ENCODE measurements around the gene SUFU. TPM values are rescaled to one million over a fixed set of nuclear protein-coding genes. Genes with fewer than 3 reads are reported as not detected.
A peak's percentile ranks its signal among the peaks of the same experiment; 100 is the strongest.

The SUFU gene
- total RNA-seq, 4 donors from 2014 or later, result 3.7 to 10.1 (median 7.1) TPM

GRCh38 chr10:102633287-102633686 lies 129.5 kb downstream of the SUFU start:
- DNase-seq (ENCODE audit: low spot score), result no peak
- ATAC-seq (ENCODE audit: low FRiP score), result no peak
- TF ChIP-seq CTCF (IDR thresholded peaks at IDR 0.05), result no peak

- DNase-seq (ENCODE audit: low spot score) (no peak), ATAC-seq (ENCODE audit: low FRiP score) (no peak)
- no peak for TF ChIP-seq CTCF (IDR thresholded peaks at IDR 0.05)
These were observed 130.1 kb downstream of the SUFU start for GRCh38 chr10:102633848-102634247.

GRCh38 chr10:102634686-102635085 lies 130.9 kb downstream of the SUFU start:
- ATAC-seq (ENCODE audit: low FRiP score), result no peak
- no peak for TF ChIP-seq CTCF (IDR thresholded peaks at IDR 0.05)
- no peak for DNase-seq (ENCODE audit: low spot score)

- no peak for DNase-seq (ENCODE audit: low spot score)
- ATAC-seq (ENCODE audit: low FRiP score), result no peak
- TF ChIP-seq CTCF (IDR thresholded peaks at IDR 0.05), result no peak
These were observed 131.6 kb downstream of the SUFU start for GRCh38 chr10:102635377-102635776.

- no peak for TF ChIP-seq CTCF (IDR thresholded peaks at IDR 0.05)
- DNase-seq (ENCODE audit: low spot score) (no peak), ATAC-seq (ENCODE audit: low FRiP score) (no peak)
These were observed 135.8 kb downstream of the SUFU start for GRCh38 chr10:102639537-102639936.

GRCh38 chr10:102641402-102641801 lies 137.6 kb downstream of the SUFU start:
- DNase-seq (ENCODE audit: low spot score) (no peak), ATAC-seq (ENCODE audit: low FRiP score) (no peak)
- TF ChIP-seq CTCF (IDR thresholded peaks at IDR 0.05), result no peak

- peak in 1 of 3 donors; percentile 4 for TF ChIP-seq CTCF (IDR thresholded peaks at IDR 0.05)
- ATAC-seq (ENCODE audit: low FRiP score) (peak; percentile 79), DNase-seq (ENCODE audit: low spot score) (peak; percentile 93)
These were observed 138.3 kb downstream of the SUFU start for GRCh38 chr10:102641880-102642735.

Measured in omental fat pad (tissue), 4 donors.